Measurements from ENCODE around the gene MVB12B.

Gene MVB12B

GRCh38 chr9:126366366-126367011, 39.9 kb downstream of the MVB12B start:
- DNase-seq, result no peak

GRCh38 chr9:126367139-126367538, 40.5 kb downstream of the MVB12B start:
- no peak for DNase-seq

DNA sequence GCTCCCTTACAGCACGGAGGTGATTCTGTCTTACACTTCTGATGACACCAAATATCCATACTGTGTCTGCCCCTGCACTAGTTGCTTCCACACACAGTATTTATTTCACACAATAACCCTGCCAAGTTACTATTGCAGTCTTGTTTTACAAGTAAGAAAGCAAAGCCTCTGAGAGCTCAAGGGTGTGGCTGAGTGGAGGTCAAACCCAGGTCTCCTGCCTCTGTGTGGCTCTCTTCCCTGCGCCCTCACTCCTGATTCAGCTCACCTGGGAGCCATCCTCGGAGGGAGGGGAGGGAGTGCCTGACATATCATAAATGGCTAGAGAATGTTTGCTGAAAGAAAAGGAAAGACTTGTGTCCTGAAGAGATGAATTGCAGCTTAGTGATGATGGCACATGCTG, 41.0 kb downstream of the MVB12B start:
- no peak for DNase-seq

- DNase-seq, result no peak
These were observed 41.4 kb downstream of the MVB12B start for GRCh38 chr9:126368020-126368419.

GRCh38 chr9:126371007-126371870, 44.6 kb downstream of the MVB12B start:
- no peak for DNase-seq

DNA sequence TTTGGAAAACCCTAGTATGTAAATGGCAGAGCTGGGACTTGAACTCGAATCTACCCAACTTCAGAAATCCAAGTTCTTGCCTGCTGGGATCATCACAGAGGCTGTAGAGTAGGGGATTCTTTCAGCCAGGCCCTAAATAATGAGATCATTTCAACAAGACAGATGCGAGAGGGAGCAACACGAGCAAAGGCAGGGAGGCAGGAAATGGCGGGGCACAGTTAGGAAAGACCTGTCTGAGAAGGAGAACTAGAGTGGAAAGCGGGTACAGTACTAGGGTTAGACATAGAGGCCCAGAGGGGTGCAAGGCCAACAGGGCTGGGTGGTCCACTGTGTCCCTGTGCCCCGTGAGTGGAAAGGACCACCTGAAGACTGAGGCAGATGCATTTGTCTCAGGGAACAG, 46.1 kb downstream of the MVB12B start:
- no peak for DNase-seq

GRCh38 chr9:126373241-126373640, 46.6 kb downstream of the MVB12B start:
- no peak for DNase-seq

GRCh38 chr9:126374366-126374781, 47.7 kb downstream of the MVB12B start:
- DNase-seq, result no peak

- DNase-seq, result no peak
These were observed 48.8 kb downstream of the MVB12B start for GRCh38 chr9:126375386-126375785.

- DNase-seq, result no peak
These were observed 49.9 kb downstream of the MVB12B start for GRCh38 chr9:126376311-126377175.

DNA sequence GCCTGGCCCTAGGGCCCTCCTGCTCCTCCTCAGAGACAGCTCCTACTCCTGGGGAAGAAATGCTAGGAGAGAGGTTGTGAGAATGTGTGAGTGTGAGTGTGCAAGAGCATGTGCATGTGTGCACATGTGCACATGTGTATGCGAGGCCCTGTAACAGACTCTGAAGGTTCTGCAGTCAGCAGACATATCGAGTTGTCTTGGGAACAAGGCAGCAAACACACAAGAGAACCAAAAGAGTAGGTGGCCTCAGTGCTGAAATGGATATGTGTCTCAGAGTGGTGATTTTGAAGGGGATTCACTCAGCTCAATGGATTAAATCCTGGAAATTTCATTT, 50.5 kb downstream of the MVB12B start:
- DNase-seq, result no peak

DNA sequence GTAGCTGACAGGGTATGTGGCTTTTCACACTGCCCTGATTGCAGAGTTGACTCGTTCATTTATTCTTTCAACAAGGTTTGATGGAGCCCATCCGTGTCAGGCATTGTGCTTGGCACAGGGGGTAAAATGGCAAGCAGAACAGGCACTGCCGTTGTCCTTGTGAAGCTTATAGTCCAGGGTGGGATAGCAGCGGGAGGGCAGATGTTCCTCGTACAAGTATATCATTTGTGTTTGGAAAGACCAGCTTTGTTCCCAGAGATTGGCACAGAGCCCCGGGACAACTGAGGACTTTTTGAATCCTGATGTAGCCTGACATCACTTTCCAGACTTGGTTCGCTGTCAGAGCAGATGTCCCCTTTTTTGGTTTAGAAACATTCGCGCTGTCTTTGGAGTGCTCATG, 50.9 kb downstream of the MVB12B start:
- no peak for DNase-seq

- no peak for DNase-seq
These were observed 52.1 kb downstream of the MVB12B start for GRCh38 chr9:126378761-126379160.

- DNase-seq, result no peak
These were observed 53.2 kb downstream of the MVB12B start for GRCh38 chr9:126379661-126380360.

DNA sequence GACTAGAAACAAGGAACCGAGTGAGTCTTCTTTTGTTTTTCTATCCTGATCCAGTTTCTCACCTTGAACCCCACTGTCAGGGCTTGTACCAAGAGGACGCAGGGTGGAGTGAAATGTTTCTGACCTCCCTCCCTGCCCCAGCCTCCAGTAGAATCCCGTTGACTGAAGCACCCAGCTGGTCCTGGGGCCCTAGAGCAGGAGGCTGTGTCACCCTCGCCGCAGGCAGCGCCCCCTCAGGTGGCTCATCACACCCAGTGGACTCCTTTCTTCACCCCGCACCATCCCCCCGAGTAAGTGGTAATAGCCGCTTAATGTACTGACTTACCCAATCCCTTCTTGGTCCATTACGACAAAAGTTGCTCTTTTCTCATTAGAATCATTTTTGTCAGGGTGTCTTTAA, 53.8 kb downstream of the MVB12B start:
- no peak for DNase-seq

- no peak for DNase-seq
These were observed 54.6 kb downstream of the MVB12B start for GRCh38 chr9:126381195-126381594.

- no peak for DNase-seq
These were observed 56.9 kb downstream of the MVB12B start for GRCh38 chr9:126383406-126384046.

DNA sequence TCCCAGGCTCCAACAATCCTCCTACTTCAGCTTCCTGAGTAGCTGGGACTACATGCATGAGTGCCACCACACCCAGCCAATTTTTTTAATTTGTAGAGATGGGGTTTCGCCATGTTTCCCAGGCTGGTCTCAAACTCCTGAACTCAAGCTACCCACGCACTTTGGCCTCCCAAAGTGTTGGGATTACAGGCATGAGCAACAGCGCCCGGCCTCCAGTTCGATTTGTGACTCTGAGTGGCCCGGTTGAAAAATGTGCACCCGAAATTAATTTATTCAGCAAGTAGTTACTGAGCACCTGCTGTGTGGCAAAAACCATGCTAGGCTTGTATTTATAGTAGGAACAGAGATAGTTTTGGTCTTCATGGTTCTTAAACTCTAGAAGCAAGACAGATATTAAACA, 58.3 kb downstream of the MVB12B start:
- no peak for DNase-seq

GRCh38 chr9:126386088-126386487, 59.5 kb downstream of the MVB12B start:
- peak in 1 of 2 experiments; percentile 16 for DNase-seq

DNA sequence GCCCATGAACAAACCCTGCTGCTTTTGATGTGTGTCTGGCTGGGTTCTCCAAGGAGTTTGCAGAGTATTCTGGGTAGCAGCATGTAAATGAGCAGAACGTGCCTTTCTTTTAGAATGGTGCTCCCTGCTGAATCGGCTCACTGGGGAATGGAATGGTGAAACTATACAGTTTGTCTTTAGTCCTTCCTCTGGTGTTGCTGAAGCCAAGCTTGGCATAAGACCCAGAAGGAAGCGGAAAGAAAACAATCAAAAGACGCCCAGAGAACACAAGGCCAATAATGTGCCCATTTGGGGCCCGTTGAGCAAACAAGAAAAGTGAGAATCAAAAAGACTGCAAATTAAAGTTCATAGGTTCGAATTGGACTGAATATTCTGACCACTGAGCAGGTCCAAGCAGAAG, 60.1 kb downstream of the MVB12B start:
- DNase-seq, result no peak

- DNase-seq, result no peak
These were observed 62.5 kb downstream of the MVB12B start for GRCh38 chr9:126388964-126389708.

DNA sequence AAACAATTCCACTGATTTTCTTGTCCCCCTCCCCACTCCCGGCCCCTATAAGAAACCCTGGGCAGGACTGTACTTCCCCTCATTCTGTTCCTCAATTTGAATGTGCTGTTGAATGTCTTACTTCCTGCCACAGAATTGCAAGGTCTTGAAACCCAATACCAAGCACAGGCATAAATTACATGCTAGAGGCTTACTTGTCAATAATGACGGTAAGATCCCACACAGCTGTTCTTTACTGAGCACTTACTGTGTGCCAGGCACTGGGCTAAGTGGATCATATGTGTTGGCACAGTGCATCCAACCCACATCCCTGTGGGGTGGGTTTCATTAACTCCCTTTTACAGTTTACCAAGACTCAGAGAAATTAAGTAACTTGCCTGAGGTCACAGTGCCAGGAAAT, 63.4 kb downstream of the MVB12B start:
- DNase-seq, result no peak

Data from NCI-H1930 (cell line).